ENCODE data around the gene IL2RA. TPM values are rescaled to one million over a fixed set of nuclear protein-coding genes. Genes with fewer than 3 reads are reported as not detected.

The IL2RA gene
- total RNA-seq, 4 donors from 2014 or later, result 0.42 to 2.2 (median 0.60) TPM; not detected in 1

GRCh38 chr10:5989756-5990155 is 72.4 kb downstream of the IL2RA start:
- H3K27ac ChIP-seq, result peak overlapping the region in 1 of 4 donors; percentile 2
- peaks cover 0 to 17% (median 2%) of the 10 kb centered on the region in 4 donors for H3K9me3 ChIP-seq
- no peak for DNase-seq (ENCODE audit: low spot score in 2 of 2)
- no peaks in the 10 kb centered on the region for H3K4me1 ChIP-seq
- 88 to 93% methylated on average over 2 of the region's 2 CpGs for WGBS, 2 donors
- no peaks in the 10 kb centered on the region for H3K36me3 ChIP-seq
- TF ChIP-seq CTCF (IDR thresholded peaks at IDR 0.05) (no peak), POLR2A (IDR thresholded peaks at IDR 0.05) (no peak), EP300 (IDR thresholded peaks at IDR 0.05) (no peak)
- H3K4me3 ChIP-seq, result no peak overlapping the region
- no peaks in the 10 kb centered on the region for H3K27me3 ChIP-seq

- H3K9me3 ChIP-seq, result peaks cover 0 to 17% (median 2%) of the 10 kb centered on the region in 4 donors
- no peaks in the 10 kb centered on the region for H3K27me3 ChIP-seq
- no peak overlapping the region for H3K27ac ChIP-seq
- no peak overlapping the region for H3K4me3 ChIP-seq
- H3K4me1 ChIP-seq, result no peaks in the 10 kb centered on the region
- DNase-seq (ENCODE audit: low spot score in 2 of 2), result no peak
- H3K36me3 ChIP-seq, result no peaks in the 10 kb centered on the region
- 91% methylated on average over 10 of the region's 10 CpGs for WGBS, 2 donors
- TF ChIP-seq POLR2A (IDR thresholded peaks at IDR 0.05), result no peak
Observed at GRCh38 chr10:5988336-5988920, 73.7 kb downstream of the IL2RA start.

- DNase-seq (ENCODE audit: low spot score in 2 of 2), result no peak
- H3K27me3 ChIP-seq, result no peaks in the 10 kb centered on the region
- H3K4me1 ChIP-seq, result no peaks in the 10 kb centered on the region
- H3K4me3 ChIP-seq, result no peak overlapping the region
- H3K36me3 ChIP-seq, result no peaks in the 10 kb centered on the region
- TF ChIP-seq EP300 (IDR thresholded peaks at IDR 0.05) (no peak), CTCF (IDR thresholded peaks at IDR 0.05) (no peak), POLR2A (IDR thresholded peaks at IDR 0.05) (no peak)
- no peak overlapping the region for H3K27ac ChIP-seq
- 52 to 62% methylated on average over 4 of the region's 4 CpGs for WGBS, 2 donors
- peaks cover 0 to 17% (median 2%) of the 10 kb centered on the region in 4 donors for H3K9me3 ChIP-seq
Observed at GRCh38 chr10:5987747-5988146, 74.4 kb downstream of the IL2RA start.

GRCh38 chr10:5985029-5985428 is 77.1 kb downstream of the IL2RA start:
- H3K9me3 ChIP-seq, result no peaks in the 10 kb centered on the region
- TF ChIP-seq POLR2A (IDR thresholded peaks at IDR 0.05) (no peak), EP300 (IDR thresholded peaks at IDR 0.05) (no peak), CTCF (IDR thresholded peaks at IDR 0.05) (no peak)
- 82 to 83% methylated on average over 5 of the region's 5 CpGs for WGBS, 2 donors
- no peak for DNase-seq (ENCODE audit: low spot score in 2 of 2)
- no peaks in the 10 kb centered on the region for H3K36me3 ChIP-seq
- H3K4me1 ChIP-seq, result no peaks in the 10 kb centered on the region
- H3K4me3 ChIP-seq, result no peak overlapping the region
- H3K27me3 ChIP-seq, result no peaks in the 10 kb centered on the region
- H3K27ac ChIP-seq, result no peak overlapping the region

- WGBS, 2 donors, result 46 to 47% methylated on average over 9 of the region's 9 CpGs
- Histone ChIP-seq H3K4me1 (no peaks in the 10 kb centered on the region), H3K36me3 (no peaks in the 10 kb centered on the region), H3K27ac (no peak overlapping the region), H3K9me3 (no peaks in the 10 kb centered on the region), H3K27me3 (no peaks in the 10 kb centered on the region), H3K4me3 (no peak overlapping the region)
- no peak for TF ChIP-seq EP300 (IDR thresholded peaks at IDR 0.05)
- no peak for TF ChIP-seq CTCF (IDR thresholded peaks at IDR 0.05)
- no peak for DNase-seq (ENCODE audit: low spot score in 2 of 2)
Observed at GRCh38 chr10:5983774-5984173, 78.4 kb downstream of the IL2RA start.

GRCh38 chr10:5981529-5981928 is 80.6 kb downstream of the IL2RA start:
- no peaks in the 10 kb centered on the region for H3K36me3 ChIP-seq
- no peak overlapping the region for H3K27ac ChIP-seq
- WGBS, 2 donors, result 84 to 90% methylated on average over 9 of the region's 9 CpGs
- no peak overlapping the region for H3K4me3 ChIP-seq
- H3K9me3 ChIP-seq, result no peaks in the 10 kb centered on the region
- no peaks in the 10 kb centered on the region for H3K27me3 ChIP-seq
- TF ChIP-seq POLR2A (IDR thresholded peaks at IDR 0.05) (no peak), CTCF (IDR thresholded peaks at IDR 0.05) (no peak), EP300 (IDR thresholded peaks at IDR 0.05) (no peak)
- DNase-seq (ENCODE audit: low spot score in 2 of 2), result no peak
- peaks cover 0 to 12% (median 0%) of the 10 kb centered on the region in 4 donors for H3K4me1 ChIP-seq
